ENCODE data around the gene HOXC10. TPM values are rescaled to one million over a fixed set of nuclear protein-coding genes. Genes with fewer than 3 reads are reported as not detected.

HOXC10 gene
- total and polyA plus RNA-seq, 2 experiments from 2014 or later = 0.23 to 1.7 TPM

DNA sequence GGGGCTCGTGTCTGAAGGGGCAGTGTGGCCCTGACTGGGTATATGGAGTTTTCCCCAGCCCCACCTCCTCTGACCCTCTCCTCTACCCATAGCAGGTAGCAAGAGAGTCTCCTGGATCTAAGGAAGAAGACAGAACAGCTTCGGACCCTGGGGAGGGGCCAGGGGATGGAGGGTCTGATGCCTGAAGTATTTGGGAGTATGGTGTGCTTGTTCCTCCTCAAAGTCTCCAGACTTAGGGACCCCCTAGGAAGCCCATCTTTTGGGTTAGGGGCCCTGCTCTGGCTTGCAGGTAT lies 23.3 kb downstream of the HOXC10 start:
- TF ChIP-seq EZH2phosphoT487 (IDR thresholded peaks at IDR 0.05; ENCODE audit: low read depth, severe bottlenecking, unreplicated experiment) (no peak), EZH2 (IDR thresholded peaks at IDR 0.05; ENCODE audit: borderline replicate concordance) (no peak)
- TF ChIP-seq, protein P1, sequence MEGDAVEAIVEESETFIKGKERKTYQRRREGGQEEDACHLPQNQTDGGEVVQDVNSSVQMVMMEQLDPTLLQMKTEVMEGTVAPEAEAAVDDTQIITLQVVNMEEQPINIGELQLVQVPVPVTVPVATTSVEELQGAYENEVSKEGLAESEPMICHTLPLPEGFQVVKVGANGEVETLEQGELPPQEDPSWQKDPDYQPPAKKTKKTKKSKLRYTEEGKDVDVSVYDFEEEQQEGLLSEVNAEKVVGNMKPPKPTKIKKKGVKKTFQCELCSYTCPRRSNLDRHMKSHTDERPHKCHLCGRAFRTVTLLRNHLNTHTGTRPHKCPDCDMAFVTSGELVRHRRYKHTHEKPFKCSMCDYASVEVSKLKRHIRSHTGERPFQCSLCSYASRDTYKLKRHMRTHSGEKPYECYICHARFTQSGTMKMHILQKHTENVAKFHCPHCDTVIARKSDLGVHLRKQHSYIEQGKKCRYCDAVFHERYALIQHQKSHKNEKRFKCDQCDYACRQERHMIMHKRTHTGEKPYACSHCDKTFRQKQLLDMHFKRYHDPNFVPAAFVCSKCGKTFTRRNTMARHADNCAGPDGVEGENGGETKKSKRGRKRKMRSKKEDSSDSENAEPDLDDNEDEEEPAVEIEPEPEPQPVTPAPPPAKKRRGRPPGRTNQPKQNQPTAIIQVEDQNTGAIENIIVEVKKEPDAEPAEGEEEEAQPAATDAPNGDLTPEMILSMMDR (IDR thresholded peaks at IDR 0.05; ENCODE audit: poor library complexity) = no peak
- Histone ChIP-seq H3K27me3 (peaks cover 88% of the 10 kb centered on the region), H3K36me3 (replicated peaks; ENCODE audit: insufficient read depth, low read depth) (no peaks in the 10 kb centered on the region), H3K79me2 (peaks cover 4% of the 10 kb centered on the region), H3K27ac (no peak overlapping the region), H3K9me3 (ENCODE audit: low read depth) (no peaks in the 10 kb centered on the region), H3K4me2 (peak overlapping the region; percentile 95), H2AFZ (no peak overlapping the region), H3K4me3 (no peak overlapping the region), H3K9me2 (replicated peaks; ENCODE audit: insufficient read depth) (no peaks in the 10 kb centered on the region), H4K20me1 (ENCODE audit: insufficient read depth, poor library complexity, severe bottlenecking) (no peaks in the 10 kb centered on the region), H3K4me1 (ENCODE audit: insufficient read depth) (peaks cover 15% of the 10 kb centered on the region)
- DNase-seq (ENCODE audit: low spot score) = no peak
- 50% methylated on average over 2 of the region's 2 CpGs for WGBS (ENCODE audit: low lambda C conversion rate, missing lambda C conversion rate)

DNA sequence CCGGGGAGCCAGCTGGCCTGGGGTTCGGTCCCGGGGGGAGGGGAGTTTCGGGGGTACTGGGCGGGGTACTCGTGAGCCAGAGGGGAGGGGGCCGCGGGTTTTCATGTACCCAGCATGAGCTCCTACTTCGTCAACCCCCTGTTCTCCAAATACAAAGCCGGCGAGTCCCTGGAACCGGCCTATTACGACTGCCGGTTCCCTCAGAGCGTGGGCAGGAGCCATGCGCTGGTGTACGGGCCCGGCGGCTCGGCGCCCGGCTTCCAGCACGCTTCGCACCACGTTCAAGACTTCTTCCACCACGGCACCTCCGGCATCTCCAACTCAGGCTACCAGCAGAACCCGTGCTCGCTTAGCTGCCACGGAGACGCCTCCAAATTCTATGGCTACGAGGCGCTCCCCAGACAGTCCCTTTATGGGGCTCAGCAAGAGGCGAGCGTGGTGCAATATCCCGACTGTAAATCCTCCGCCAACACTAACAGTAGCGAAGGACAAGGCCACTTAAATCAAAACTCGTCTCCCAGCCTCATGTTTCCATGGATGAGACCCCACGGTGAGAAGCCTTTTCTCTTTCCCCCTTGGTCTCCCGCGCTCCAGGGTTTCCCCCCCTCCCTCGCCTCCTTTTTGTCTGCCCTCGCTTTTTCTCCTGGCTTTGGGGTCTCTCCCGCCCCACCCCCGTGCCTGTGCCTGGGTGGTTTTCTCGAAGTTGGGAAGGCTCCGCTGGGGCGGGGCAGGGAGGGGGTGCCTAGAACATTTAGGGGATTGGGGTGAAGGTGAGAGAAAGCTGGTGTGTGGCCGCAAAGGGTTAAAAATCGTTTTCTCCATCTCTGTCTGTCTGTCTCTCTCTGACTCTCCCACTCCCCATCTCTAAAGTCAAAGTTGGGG lies 24.5 kb downstream of the HOXC10 start:
- Histone ChIP-seq H3K9me3 (ENCODE audit: low read depth) (no peaks in the 10 kb centered on the region), H3K36me3 (replicated peaks; ENCODE audit: insufficient read depth, low read depth) (no peaks in the 10 kb centered on the region), H4K20me1 (ENCODE audit: insufficient read depth, poor library complexity, severe bottlenecking) (no peaks in the 10 kb centered on the region), H3K27me3 (peaks cover 88% of the 10 kb centered on the region), H3K27ac (peak overlapping the region; percentile 81), H3K79me2 (peaks cover 4% of the 10 kb centered on the region), H3K4me3 (no peak overlapping the region), H3K4me2 (peak overlapping the region; percentile 95), H3K4me1 (ENCODE audit: insufficient read depth) (peaks cover 15% of the 10 kb centered on the region), H3K9me2 (replicated peaks; ENCODE audit: insufficient read depth) (no peaks in the 10 kb centered on the region), H2AFZ (no peak overlapping the region)
- 7% methylated on average over 39 of the region's 51 CpGs for WGBS (ENCODE audit: low lambda C conversion rate, missing lambda C conversion rate)
- peak; percentile 54 for DNase-seq (ENCODE audit: low spot score)
- TF ChIP-seq EZH2 (IDR thresholded peaks at IDR 0.05; ENCODE audit: borderline replicate concordance) = peak; percentile 92
- TF ChIP-seq EZH2phosphoT487 (IDR thresholded peaks at IDR 0.05; ENCODE audit: low read depth, severe bottlenecking, unreplicated experiment) = no peak
- TF ChIP-seq, protein P1 (IDR thresholded peaks at IDR 0.05; ENCODE audit: poor library complexity) = no peak

DNA sequence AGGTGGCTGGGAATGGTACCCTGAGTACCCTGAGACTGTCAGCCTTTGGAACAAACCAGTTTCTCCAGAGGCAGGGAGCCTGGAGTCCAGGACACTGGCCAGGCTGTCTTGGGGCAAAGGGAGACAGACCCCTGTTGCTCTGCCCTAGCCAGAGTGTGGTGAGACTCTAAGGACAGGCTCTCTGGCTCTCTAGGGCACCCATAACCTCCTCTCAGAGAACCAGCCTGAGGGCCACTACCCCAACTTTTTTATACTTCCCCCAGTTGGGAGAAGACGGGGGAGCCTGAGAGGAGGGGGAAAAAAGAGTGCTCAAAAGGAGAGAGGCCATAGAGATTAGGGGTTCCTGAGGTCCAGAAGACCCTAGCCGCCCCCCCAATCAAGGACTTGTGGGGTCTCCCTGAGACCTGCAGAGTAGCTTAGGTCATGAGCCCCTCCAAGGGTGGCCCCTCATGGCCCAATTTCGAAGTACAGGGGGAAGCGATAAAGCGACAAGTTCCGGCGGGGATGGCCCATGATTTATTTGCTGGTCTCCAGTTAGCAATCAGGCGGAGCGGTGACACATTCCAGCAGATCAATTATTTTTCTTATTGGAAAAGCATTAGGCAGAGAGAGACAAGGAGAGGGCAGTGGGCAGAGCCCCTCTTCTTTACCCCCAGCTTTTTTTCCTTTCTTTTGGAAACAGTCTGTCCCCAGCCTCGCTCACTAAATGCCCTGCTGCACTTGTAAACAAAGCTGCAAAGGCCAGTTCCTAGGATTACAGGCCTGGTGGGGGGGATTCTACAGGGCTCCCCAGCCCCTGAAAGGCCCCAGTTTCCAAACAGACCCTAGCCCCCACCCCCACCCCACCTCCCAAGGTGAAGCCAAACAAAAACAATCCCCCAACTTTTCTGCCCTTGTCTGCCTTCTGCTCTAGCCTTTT lies 25.4 kb downstream of the HOXC10 start:
- Histone ChIP-seq H3K4me1 (ENCODE audit: insufficient read depth) (peaks cover 15% of the 10 kb centered on the region), H4K20me1 (ENCODE audit: insufficient read depth, poor library complexity, severe bottlenecking) (no peaks in the 10 kb centered on the region), H3K9me2 (replicated peaks; ENCODE audit: insufficient read depth) (no peaks in the 10 kb centered on the region), H3K4me2 (peak overlapping the region; percentile 95), H3K9me3 (ENCODE audit: low read depth) (no peaks in the 10 kb centered on the region), H3K79me2 (peaks cover 4% of the 10 kb centered on the region), H3K27me3 (peaks cover 88% of the 10 kb centered on the region), H3K4me3 (no peak overlapping the region), H3K27ac (peak overlapping the region; percentile 81), H3K36me3 (replicated peaks; ENCODE audit: insufficient read depth, low read depth) (no peaks in the 10 kb centered on the region), H2AFZ (no peak overlapping the region)
- no peak for DNase-seq (ENCODE audit: low spot score)
- TF ChIP-seq EZH2 (IDR thresholded peaks at IDR 0.05; ENCODE audit: borderline replicate concordance) = no peak
- TF ChIP-seq, protein P1 (IDR thresholded peaks at IDR 0.05; ENCODE audit: poor library complexity) = no peak
- TF ChIP-seq EZH2phosphoT487 (IDR thresholded peaks at IDR 0.05; ENCODE audit: low read depth, severe bottlenecking, unreplicated experiment) = no peak
- 16% methylated on average over 9 of the region's 10 CpGs for WGBS (ENCODE audit: low lambda C conversion rate, missing lambda C conversion rate)

Measured in hepatocyte (in vitro differentiated cells).